Trophoblast cell (in vitro differentiated cells and primary cell): ENCODE measurements around the gene CES3.
A peak's percentile ranks its signal among the peaks of the same experiment; 100 is the strongest.

Source experiments
- DNase-seq, 2 donors: peaks; one replicate each; pipeline ENCODE4 v3.0.0-alpha.2; 2016
- H2AFZ ChIP-seq: 2 replicates; pipeline ENCODE4 v1.6.1; 2013; ENCODE audit warnings: low read length, moderate library complexity, mild to moderate bottlenecking; ENCODE audit not compliant: insufficient read depth, poor library complexity
- H2AK5ac ChIP-seq: 2 replicates; pipeline ENCODE4 v1.6.1; 2013; ENCODE audit warnings: mild to moderate bottlenecking, low read length
- H2BK120ac ChIP-seq: 2 replicates; pipeline ENCODE4 v1.6.1; 2013; ENCODE audit warnings: low read length, mild to moderate bottlenecking, moderate library complexity; ENCODE audit not compliant: insufficient read depth, poor library complexity
- H2BK12ac ChIP-seq: 2 replicates; pipeline ENCODE4 v1.6.1; 2013; ENCODE audit warnings: mild to moderate bottlenecking, low read length, moderate library complexity
- H2BK5ac ChIP-seq: 2 replicates; pipeline ENCODE4 v1.6.1; 2013; ENCODE audit warnings: low read length, low read depth, moderate library complexity, mild to moderate bottlenecking; ENCODE audit not compliant: poor library complexity
- H3K14ac ChIP-seq: 2 replicates; pipeline ENCODE4 v1.6.1; 2013; ENCODE audit warnings: mild to moderate bottlenecking, low read length
- H3K18ac ChIP-seq: 2 replicates; pipeline ENCODE4 v1.6.1; 2013; ENCODE audit warnings: mild to moderate bottlenecking, low read length
- H3K23ac ChIP-seq: 2 replicates; pipeline ENCODE4 v1.6.1; 2013; ENCODE audit warnings: low read length
- H3K27ac ChIP-seq: 2 replicates; pipeline ENCODE4 v1.5.1; 2013; ENCODE audit warnings: low read depth, mild to moderate bottlenecking, inconsistent platforms, low read length, moderate library complexity
- H3K27me3 ChIP-seq: 2 replicates; pipeline ENCODE4 v1.6.1; 2013; ENCODE audit warnings: inconsistent platforms, mild to moderate bottlenecking, low read length, moderate library complexity; ENCODE audit not compliant: insufficient read depth
- H3K36me3 ChIP-seq, 2 experiments: 1 replicate in 1 of 2; 2 replicates in 1 of 2; pipeline ENCODE4 v1.6.1; 2013; ENCODE audit warnings: low read length in 2 of 2, mild to moderate bottlenecking in 2 of 2, moderate library complexity in 1 of 2; ENCODE audit not compliant: insufficient read depth in 2 of 2, control insufficient read depth in 1 of 2
- H3K4ac ChIP-seq: 2 replicates; pipeline ENCODE4 v1.6.1; 2013; ENCODE audit warnings: low read depth, mild to moderate bottlenecking, low read length, moderate library complexity
- H3K4me1 ChIP-seq, 2 experiments: 1 replicate in 1 of 2; 2 replicates in 1 of 2; pipeline ENCODE4 v1.6.1; 2013; ENCODE audit warnings: low read length in 2 of 2, mild to moderate bottlenecking in 2 of 2, moderate library complexity in 1 of 2; ENCODE audit not compliant: insufficient read depth in 2 of 2, control insufficient read depth in 1 of 2
- H3K4me2 ChIP-seq: 2 replicates; pipeline ENCODE4 v1.6.1; 2013; ENCODE audit warnings: inconsistent platforms, mild to moderate bottlenecking, low read length, moderate library complexity
- H3K4me3 ChIP-seq: 2 replicates; pipeline ENCODE4 v1.5.1; 2013; ENCODE audit warnings: mild to moderate bottlenecking, low read depth, low read length, inconsistent platforms
- H3K79me1 ChIP-seq: one replicate; pipeline ENCODE4 v1.6.1; 2013; ENCODE audit warnings: low read length
- H3K79me2 ChIP-seq: 2 replicates; pipeline ENCODE4 v1.6.1; 2013; ENCODE audit warnings: low read length, mild to moderate bottlenecking; ENCODE audit not compliant: control insufficient read depth, insufficient read depth, poor library complexity
- H3K9ac ChIP-seq: 2 replicates; pipeline ENCODE4 v1.6.1; 2013; ENCODE audit warnings: mild to moderate bottlenecking, low read length
- H3K9me3 ChIP-seq: 2 replicates; pipeline ENCODE4 v1.6.1; 2013; ENCODE audit warnings: low read depth, mild to moderate bottlenecking, control low read depth, inconsistent platforms, low read length; ENCODE audit not compliant: insufficient read depth
- H4K12ac ChIP-seq: 2 replicates; pipeline ENCODE4 v1.6.1; 2013; ENCODE audit warnings: low read depth, mild to moderate bottlenecking, low read length, moderate library complexity
- H4K8ac ChIP-seq: 2 replicates; pipeline ENCODE4 v1.6.1; 2013; ENCODE audit warnings: low read depth, mild to moderate bottlenecking, low read length, moderate library complexity
- H4K91ac ChIP-seq: one replicate; pipeline ENCODE4 v1.6.1; 2013; ENCODE audit warnings: low read depth, mild to moderate bottlenecking, low read length, moderate library complexity
- WGBS: extraction: QIAGEN DNeasy Blood & Tissue Kit; methylation state at CpG from one replicate; pipeline ENCODE4 v1.1.7; 2013; ENCODE audit warnings: missing lambda C conversion rate; ENCODE audit not compliant: insufficient read length, insufficient coverage; ENCODE audit errors: extremely low coverage; 5-methylcytosine and 5-hydroxymethylcytosine counted together

The CES3 gene

GRCh38 chr16:66984892-66985311 is 23.8 kb downstream of the CES3 start:
- no peak overlapping the region for H2AK5ac ChIP-seq
- H2BK120ac ChIP-seq = no peak overlapping the region
- no peaks in the 10 kb centered on the region for H3K79me1 ChIP-seq
- H2BK5ac ChIP-seq = no peak overlapping the region
- no peak overlapping the region for H3K18ac ChIP-seq
- H4K91ac ChIP-seq = no peak overlapping the region
- no peak overlapping the region for H3K27ac ChIP-seq
- no peak for DNase-seq
- H4K12ac ChIP-seq = no peak overlapping the region
- H3K36me3 ChIP-seq = no peaks in the 10 kb centered on the region
- H3K4me3 ChIP-seq = no peak overlapping the region
- H3K14ac ChIP-seq = no peak overlapping the region
- no peaks in the 10 kb centered on the region for H3K9me3 ChIP-seq
- no peak overlapping the region for H3K23ac ChIP-seq
- no peak overlapping the region for H4K8ac ChIP-seq
- no peak overlapping the region for H3K9ac ChIP-seq
- no peaks in the 10 kb centered on the region for H3K27me3 ChIP-seq
- H2AFZ ChIP-seq = no peak overlapping the region
- no peak overlapping the region for H2BK12ac ChIP-seq
- no peaks in the 10 kb centered on the region for H3K4me1 ChIP-seq
- no peak overlapping the region for H3K4me2 ChIP-seq
- no peaks in the 10 kb centered on the region for H3K79me2 ChIP-seq
- no peak overlapping the region for H3K4ac ChIP-seq
- no CpG with 5 or more reads among the region's 4 CpGs for WGBS

- WGBS = 100% methylated on average over 1 of the region's 6 CpGs
- no peaks in the 10 kb centered on the region for H3K9me3 ChIP-seq
- no peak overlapping the region for H3K23ac ChIP-seq
- no peaks in the 10 kb centered on the region for H3K4me1 ChIP-seq
- H3K36me3 ChIP-seq = no peaks in the 10 kb centered on the region
- H2BK5ac ChIP-seq = no peak overlapping the region
- H3K4me2 ChIP-seq = no peak overlapping the region
- H3K27me3 ChIP-seq = no peaks in the 10 kb centered on the region
- H3K27ac ChIP-seq = no peak overlapping the region
- no peak overlapping the region for H3K4ac ChIP-seq
- H2BK12ac ChIP-seq = no peak overlapping the region
- H4K91ac ChIP-seq = no peak overlapping the region
- DNase-seq = no peak
- no peak overlapping the region for H4K12ac ChIP-seq
- no peak overlapping the region for H4K8ac ChIP-seq
- H2AK5ac ChIP-seq = no peak overlapping the region
- no peak overlapping the region for H3K14ac ChIP-seq
- no peaks in the 10 kb centered on the region for H3K79me1 ChIP-seq
- H3K18ac ChIP-seq = no peak overlapping the region
- H3K4me3 ChIP-seq = no peak overlapping the region
- no peaks in the 10 kb centered on the region for H3K79me2 ChIP-seq
- H2BK120ac ChIP-seq = no peak overlapping the region
- no peak overlapping the region for H2AFZ ChIP-seq
- no peak overlapping the region for H3K9ac ChIP-seq
Measured at GRCh38 chr16:66986559-66986958, 25.5 kb downstream of the CES3 start.

- Histone ChIP-seq H2BK5ac (no peak within 1 kb of the TSS), H4K12ac (no peak within 1 kb of the TSS), H3K4me2 (no peak within 1 kb of the TSS), H2AFZ (no peak within 1 kb of the TSS), H4K8ac (no peak within 1 kb of the TSS), H2AK5ac (no peak within 1 kb of the TSS), H3K27ac (no peak within 1 kb of the TSS), H3K4me3 (no peak within 1 kb of the TSS), H2BK120ac (no peak within 1 kb of the TSS), H3K9ac (no peak within 1 kb of the TSS), H3K79me2 (no peaks in the 10 kb centered on the region), H3K27me3 (no peaks in the 10 kb centered on the region), H4K91ac (no peak within 1 kb of the TSS), H3K4me1 (no peaks in the 10 kb centered on the region), H3K14ac (no peak within 1 kb of the TSS), H3K79me1 (no peaks in the 10 kb centered on the region), H3K9me3 (no peaks in the 10 kb centered on the region), H3K36me3 (no peaks in the 10 kb centered on the region), H3K4ac (no peak within 1 kb of the TSS), H2BK12ac (no peak within 1 kb of the TSS), H3K18ac (no peak within 1 kb of the TSS), H3K23ac (no peak within 1 kb of the TSS)
- no CpG with 5 or more reads among the region's 11 CpGs for WGBS
- DNase-seq = peak in 1 of 2 donors; percentile 26
Measured at GRCh38 chr16:66988197-66988788, 27.2 kb downstream of the CES3 start, which contains the start of gene CES4A. Gene CES4A (plus strand): TSS chr16:66988589. CDS start chr16:66988773, 184 bp downstream.

GRCh38 chr16:66991545-66992077 is 30.5 kb downstream of the CES3 start:
- Histone ChIP-seq H3K27me3 (no peaks in the 10 kb centered on the region), H3K79me1 (no peaks in the 10 kb centered on the region), H3K4me1 (no peaks in the 10 kb centered on the region), H2AFZ (no peak overlapping the region), H3K23ac (no peak overlapping the region), H4K8ac (no peak overlapping the region), H3K4ac (no peak overlapping the region), H2BK5ac (no peak overlapping the region), H3K27ac (no peak overlapping the region), H2BK12ac (no peak overlapping the region), H3K9ac (no peak overlapping the region), H4K12ac (no peak overlapping the region), H3K4me3 (no peak overlapping the region), H3K18ac (no peak overlapping the region), H2BK120ac (no peak overlapping the region), H3K14ac (no peak overlapping the region), H3K79me2 (no peaks in the 10 kb centered on the region), H2AK5ac (no peak overlapping the region), H3K36me3 (no peaks in the 10 kb centered on the region), H3K4me2 (no peak overlapping the region), H4K91ac (no peak overlapping the region), H3K9me3 (no peaks in the 10 kb centered on the region)
- DNase-seq = no peak
- WGBS = no CpG with 5 or more reads among the region's 2 CpGs
